RPMI8226 (cell line): ENCODE data around the gene SLC12A5.
"Not testable (repeated sequence)": the region's sequence is repeated elsewhere in the genome, so short reads cannot be mapped to it uniquely, and the experiment has no call there.

Experiments
- DNase-seq: peaks from one replicate; pipeline ENCODE4 v3.0.0-alpha.2; 2015

SLC12A5 gene

DNA sequence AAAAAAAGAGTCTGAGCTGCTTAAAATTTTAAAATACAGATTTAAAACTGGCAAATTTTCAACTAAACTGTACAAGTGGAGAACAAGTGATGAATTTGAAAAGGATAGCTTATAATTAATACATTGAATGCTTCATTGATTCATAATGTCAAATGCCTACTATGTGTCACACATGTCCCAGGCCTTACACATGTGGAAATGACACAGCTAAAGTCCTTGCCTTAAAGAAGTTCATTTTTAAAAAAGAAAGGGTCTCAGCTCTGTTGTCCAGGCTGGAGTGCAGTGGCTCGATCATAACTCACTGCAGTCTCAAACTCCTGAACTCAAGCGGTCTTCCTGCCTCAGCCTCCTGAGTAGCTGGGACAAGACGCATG lies 55.8 kb downstream of the SLC12A5 start:
- DNase-seq: no peak

DNA sequence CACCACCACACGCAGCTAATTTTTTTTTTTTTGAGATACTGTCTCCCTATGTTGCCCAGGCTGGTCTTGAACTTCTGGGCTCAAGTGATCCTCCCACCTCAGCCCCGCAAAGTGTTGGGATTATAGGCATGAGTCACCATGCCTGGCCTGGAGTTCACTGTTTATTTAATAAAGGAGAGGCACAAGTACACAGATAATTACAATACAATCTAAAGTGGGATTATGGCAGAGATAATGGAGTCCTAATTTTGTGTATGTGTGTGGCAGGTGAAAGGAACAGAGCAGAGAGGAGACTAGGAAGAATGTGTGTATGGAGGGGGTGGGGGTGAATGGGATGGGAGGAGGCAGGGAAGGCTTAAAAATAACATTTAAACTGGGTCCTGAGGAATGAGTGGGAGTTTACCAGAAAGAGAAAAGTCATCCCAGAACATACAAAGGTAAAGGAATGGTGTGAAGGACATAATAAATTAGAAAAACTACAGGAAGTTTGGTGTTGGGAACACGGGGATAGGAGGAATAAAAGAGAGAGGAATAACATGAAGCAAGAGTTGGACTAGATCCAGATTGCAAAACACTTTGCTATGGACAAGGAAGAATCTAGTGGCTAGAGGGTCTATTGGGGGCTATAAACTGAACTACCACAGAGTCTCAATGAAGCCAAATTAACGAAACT lies 56.3 kb downstream of the SLC12A5 start:
- no peak for DNase-seq

DNA sequence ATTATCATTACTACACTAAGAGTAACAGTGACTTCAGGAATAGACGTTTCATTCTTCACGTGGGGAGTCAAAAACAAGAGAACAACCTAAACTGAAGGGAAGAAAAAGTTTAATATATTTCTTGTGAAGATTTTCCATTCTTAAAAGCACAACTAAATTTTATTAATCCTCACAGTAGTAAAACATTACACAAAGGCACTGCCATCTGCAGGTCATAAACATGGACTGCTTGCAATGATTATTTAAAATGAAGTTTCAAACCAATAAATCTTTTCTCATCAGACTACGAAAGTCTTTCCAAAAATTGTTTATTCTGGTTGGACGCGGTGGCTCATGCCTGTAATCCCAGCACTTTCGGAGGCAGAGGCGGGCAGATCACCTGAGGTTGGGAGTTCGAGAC lies 58.1 kb downstream of the SLC12A5 start:
- peak; percentile 18 for DNase-seq

DNA sequence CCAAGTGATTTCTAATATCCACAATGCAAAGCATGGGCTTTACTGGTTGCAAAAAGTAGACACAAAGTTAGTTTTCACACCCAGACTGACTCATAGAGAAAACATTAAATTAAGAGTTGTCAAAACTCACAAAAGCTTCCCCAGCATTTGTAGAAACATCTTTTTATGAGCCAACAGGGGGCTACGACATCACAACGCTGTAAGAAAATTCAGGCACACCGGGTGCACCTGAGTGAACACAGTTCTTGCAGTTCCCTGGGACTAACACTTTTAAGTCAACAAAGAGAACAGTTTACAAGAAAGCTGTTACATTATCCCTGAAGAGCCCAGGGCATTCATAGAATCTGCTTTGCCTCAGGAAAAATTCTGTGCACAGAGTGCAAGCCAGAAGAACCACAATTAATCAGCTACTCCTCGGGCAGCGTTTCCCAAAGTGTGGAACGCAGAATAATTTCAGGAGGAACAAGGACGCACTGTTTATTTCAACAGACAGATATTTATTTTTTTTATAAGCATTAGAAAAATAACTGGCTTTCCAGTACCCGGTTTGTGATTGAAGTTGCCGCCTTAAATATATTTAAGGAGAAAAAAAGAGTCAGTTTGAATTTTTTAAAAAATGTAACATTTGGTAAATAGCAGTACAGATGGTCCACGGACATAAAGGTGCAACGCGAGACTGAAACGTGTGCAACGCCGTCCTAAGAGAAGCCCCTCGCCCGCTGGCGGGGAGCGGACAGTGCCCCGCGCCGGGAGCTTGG lies 59.6 kb downstream of the SLC12A5 start:
- peak; percentile 41 for DNase-seq

DNA sequence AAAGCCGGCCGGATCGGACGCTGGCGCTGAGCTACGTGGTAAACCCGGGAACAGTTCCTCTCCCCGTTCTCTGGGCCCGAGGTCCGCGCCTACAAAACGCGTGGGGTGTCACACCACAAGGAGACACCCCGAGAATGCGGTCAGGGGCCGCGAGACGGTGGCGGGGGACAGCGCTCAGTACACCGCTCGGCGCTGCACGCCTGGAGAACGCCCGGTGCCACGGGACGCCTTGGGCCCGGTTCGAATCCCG lies 60.1 kb downstream of the SLC12A5 start:
- no peak for DNase-seq

DNA sequence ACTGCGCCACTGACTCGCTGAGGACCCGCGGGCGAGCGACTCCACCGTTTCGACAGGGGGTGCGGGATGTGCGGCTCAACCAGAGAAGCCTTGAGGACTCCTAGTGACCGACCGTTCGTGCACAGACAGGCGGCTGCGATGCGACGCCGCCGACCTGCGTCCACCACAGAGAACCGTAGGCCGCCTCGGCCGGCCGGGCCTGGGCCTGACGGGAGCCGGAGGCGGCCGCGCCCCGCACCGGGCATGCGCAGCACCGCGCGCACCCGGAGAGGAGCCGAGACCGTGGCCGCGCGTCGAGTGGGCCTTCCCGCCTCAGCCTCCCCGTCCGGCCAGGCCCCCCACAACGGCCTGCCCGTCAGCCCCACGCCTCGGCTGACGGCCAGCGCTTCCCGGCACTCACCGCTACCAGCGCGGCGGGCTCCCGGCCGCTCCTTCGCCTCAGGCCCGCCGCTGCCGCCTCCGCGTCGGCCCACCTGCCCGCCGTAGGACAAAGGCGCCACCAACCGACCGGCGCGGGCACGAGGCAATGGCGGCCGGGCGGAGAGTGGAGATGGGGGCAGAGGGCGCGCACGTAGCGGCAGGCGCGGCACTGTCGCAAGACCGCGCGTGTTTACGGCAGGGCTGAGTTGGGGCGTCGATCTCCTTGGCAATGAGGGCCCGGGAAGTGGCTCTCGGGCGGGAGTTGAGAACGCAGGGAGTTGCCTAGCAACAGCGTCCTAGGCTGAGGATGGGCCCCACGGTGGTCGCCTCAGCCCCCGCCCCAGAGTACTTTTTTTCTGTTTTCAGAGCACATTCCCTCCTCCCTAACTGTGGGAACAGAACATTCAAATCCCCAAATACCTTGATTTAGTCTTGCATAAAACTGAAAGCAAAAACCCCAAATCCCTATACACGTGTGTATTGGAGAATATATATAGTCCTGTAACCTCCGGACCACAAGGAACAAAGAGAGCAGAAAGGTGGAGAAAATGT lies 60.7 kb downstream of the SLC12A5 start, which contains the start of gene NCOA5:
Gene NCOA5 (minus strand): TSS at position 546 of the 972 bp plus-strand sequence. CDS start 10,538 bp downstream, outside the sequence.
- DNase-seq: peak; percentile 96

DNA sequence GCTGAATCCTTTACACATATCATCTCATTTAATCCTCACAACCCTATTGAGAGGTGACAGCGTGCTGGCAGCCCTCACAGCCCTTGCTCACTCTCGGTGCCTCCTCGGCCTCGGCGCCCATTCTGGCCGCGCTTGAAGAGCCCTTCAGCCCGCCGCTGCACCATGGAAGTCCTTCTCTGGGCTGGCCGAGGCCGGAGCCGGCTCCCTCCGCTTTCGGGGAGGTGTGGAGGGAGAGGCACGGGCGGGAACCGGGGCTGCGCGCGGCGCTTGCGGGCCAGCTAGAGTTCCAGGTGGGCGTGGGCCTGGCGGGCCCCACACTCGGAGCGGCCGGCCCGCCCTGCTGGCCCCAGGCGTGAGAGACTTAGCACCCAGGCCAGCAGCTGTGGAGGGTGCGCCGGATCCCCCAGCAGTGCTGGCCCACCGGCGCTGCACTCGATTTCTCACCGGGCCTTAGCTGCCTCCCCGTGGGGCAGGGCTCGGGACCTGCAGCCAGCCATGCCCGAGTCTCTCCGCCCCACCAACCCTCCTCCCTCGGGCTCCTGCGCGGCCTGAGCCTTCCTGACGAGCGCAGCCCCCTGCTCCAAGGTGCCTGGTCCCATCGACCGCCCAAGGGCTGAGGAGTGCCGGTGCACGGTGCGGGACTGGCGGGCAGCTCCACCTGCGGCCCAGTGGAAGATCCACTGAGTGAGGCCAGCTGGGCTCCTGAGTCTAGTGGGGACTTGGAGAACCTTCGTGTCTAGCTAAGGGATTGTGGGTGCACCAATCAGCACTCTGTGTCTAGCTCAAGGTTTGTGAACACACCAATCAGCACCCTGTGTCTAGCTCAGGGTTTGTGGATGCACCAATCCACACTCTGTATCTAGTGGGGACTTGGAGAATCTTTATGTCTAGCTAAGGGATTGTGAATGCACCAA lies 62.9 kb downstream of the SLC12A5 start:
- DNase-seq: not testable (repeated sequence)

DNA sequence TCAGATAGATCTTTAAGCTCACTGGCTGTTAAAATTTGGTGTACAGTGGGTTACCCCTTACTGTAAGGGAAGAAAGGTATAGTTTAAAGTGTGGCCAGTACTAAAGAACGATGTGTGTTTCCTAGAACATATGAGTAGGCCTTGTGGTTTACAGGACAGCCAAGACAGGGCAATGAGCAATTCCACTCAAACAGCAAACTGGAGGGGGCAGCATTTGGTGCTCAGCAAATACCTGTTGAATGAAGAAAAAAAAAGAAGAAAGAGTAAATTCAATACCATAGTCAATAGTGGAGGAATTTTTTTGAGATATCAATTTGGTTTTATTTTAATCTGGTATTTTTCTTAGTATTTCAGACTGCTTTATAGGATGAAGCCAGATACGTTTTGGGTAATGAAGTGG lies 64.5 kb downstream of the SLC12A5 start:
- no peak for DNase-seq

DNA sequence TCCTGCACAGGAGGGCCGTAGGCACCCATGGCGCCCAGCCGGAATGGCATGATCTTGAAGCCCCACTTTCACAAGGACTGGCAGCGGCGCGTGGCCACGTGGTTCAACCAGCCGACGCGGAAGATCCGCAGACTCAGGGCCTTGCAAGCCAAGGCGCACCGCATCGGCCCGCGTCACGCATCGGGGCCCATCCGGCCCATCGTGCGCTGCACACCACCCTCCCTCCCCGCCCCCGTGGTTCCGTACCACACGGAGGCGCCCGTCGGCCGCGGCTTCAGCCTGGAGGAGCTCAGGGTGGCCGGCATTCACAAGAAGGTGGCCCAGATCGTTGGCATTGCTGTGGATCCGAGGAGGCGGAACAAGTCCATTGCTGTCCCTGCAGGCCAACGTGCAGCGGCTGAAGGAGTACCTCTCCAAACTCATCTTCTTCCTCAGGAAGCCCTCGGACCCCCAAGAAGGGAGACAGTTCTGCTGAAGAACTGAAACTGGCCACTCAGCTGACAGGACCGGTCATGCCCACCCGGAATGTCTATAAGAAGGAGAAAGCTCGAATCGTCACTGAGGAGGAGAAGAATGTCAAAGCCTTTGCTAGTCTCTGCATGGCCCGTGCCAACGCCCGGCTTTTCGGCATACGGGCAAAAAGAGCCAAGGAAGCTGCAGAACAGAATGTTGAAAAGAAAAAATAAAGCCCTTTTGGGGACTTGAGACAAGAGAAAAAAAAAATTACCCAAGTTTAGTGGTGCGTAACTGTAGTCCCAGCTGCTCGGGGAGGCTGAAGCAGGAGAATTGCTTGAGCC lies 70.7 kb downstream of the SLC12A5 start:
- DNase-seq: no peak

DNA sequence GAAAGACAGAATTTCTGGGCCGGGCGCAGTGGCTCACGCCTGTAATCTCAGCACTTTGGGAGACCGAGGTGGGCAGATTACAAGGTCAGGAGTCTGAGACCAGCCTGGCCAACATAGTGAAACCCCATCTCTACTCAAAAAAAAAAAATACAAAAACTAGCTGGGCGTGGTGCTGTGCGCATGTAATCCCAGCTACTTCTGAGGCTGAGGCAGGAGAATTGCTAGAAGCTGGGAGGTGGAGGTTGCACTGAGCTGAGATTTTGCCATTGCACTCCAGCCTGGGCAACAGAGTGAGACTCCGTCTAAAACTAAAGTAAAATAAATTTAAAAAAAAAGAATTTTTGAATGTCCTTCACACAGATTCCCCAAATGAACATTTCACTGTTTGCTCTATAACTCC lies 71.4 kb downstream of the SLC12A5 start:
- not testable (repeated sequence) for DNase-seq

DNA sequence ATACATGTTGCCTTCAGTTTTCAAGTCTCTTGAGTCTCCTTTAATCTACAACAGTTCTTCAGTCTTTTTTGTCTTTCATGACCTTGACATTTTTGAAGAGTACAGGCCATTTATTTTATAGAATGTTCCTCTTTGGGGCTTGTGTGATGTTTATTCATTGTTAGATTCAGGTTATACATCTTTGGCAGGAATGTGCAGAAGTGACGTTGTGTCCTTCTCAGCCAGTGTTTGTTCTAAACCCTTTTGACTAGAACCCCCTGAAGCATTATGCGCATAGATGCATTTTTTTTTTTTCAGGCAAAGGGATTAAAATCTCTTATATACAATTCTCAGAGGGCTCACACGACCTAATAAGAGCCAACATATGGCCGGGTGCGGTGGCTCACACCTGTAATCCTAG lies 72.0 kb downstream of the SLC12A5 start:
- DNase-seq: no peak

DNA sequence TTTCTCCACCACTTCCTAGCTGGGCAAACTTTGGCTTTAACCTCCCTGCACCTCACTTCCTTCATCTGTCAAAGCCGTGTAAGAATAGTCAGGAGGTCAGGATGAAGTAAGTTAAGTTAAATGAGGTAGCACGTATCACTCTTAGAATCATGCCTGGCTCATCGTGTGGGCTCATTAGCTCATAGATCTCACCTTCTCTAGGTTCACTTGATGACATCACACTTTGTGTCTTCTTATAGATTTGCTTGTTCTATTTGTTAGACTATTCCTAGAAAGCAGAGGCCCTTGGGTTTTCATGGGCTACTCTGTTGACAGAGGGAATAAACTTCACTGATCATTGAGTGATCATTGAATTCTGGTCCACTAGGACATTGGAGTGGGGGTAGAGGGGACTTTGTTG lies 72.9 kb downstream of the SLC12A5 start:
- DNase-seq: no peak

DNA sequence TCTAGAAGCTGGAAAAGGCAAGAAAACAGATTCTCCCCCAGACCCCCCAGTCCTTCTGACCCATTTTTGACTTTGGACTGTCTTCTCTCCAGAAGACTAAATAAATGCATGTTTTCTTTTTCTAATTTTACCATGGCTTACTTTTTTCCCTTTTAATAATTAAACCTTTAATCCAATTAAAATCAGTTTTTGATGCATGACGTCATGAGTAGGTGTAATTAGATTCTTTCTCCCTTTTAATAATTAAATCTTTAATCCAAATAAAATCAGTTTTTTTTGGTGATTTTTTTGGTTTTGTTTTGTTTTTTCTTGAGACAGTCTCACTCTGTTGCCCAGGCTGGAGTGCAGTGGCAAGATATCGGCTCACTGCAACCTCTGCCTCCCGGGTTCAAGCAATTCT lies 73.9 kb downstream of the SLC12A5 start:
- DNase-seq: no peak

DNA sequence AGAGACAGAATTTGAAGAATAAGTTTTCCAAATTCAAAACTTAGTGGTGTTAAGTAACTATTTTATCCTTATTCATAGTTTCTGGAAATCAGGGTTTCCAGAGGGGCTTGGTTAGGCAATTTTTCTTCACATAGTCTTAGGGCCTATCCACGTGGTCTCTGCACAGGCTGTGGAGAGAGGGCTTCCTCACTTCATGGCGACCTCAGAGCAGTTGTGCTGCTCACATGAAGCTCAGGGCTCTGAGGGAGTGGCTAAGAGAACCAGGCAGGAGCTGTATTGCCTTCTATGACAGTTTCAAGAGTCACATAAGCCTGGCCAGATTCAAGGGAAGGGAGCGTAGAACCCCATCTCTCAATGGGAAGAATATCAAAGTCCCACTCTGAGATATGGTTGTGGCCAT lies 75.2 kb downstream of the SLC12A5 start:
- no peak for DNase-seq

DNA sequence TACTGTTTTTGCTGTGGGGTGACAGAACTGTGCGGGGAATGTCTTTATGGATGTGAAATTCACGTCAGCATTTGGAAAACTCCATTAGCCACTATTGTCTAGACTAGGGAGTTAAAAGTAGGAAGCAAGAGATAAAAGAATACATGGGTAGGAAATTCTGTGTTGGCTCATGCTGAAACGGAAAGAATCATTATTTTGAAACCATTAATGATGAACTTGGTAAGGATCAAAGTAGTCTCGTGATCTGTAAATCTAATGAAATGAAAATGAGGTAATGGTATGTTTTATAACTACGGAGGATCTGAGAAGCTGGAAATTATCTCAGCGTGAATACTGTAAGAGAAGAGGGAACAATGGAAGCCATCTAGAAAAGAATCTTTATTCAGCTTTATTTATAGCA lies 78.0 kb downstream of the SLC12A5 start:
- DNase-seq: no peak

DNA sequence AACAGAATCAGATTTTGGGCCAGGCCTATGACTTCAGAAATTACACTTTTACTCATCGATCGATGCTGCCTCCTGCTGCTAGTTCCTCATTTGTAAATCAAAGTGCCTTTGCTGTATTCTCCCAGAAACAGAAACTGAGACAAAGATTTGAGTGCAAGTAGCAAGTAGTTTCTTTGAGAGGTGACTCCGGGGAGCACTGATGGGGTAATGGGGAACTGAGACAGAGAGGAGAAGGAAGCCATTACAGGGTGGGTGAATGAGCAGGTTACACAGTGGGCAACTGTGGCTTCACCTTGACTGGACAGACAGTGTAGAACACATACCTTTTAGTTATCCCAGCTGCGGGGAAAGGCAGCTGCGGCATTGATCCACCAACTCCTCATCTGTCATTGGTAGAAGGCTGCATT lies 79.4 kb downstream of the SLC12A5 start:
- DNase-seq: peak; percentile 47

DNA sequence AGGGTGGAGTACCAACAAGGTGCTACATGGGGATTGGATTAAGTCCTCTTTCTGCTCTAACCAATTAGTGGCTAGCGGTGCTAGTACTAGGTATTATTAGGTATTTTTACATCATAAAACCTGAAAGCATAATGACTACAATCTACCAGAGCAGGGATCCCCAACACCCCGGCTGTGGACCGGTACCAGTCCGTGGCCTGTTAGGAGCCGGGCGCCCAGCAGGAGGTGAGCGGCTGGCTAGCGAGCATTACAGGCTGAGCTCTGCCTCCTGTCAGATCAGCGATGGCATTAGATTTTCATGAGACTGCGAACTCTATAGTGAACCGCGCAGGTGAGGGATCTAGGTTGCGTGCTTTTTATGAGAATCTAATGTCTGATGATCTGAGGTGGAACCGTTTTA lies 80.0 kb downstream of the SLC12A5 start:
- no peak for DNase-seq
